Measurements from ENCODE around the gene COL6A1.

COL6A1 gene

DNA sequence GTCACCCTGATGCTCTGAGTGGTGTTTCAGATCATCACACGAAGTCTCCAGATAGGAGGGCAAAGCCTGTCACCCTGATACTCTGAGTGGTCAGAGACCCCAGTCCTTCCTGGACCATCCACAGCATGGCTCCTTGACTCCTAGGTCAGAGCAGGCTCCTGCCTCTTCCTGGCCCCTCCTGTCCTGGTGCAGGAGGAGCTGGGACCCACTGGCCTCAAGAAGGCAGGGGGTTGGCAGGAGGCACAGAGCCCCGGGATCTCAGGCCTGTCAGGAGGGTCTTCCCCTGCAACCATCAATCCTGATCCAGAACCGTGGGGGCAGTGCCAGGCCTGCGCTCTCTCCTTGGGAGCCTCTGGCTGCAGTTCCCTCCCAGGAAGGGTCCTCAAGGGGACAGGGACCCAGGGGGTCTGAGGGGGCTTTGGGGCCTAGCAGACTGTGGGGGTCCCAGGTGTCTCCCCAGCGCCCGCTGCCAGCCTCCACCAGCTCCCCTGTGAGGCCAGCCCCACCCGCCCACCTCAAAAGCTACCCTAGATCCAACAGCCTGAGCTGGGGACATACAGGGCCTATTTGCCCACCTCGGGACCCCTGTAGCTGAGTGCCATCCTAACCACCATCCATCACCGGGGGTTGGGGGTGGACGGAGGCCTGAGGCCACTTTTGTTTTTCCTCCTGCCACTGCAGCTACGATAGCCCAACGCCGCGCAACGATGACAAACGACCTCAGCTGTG lies 27.5 kb downstream of the COL6A1 start:
- no peak for DNase-seq

DNA sequence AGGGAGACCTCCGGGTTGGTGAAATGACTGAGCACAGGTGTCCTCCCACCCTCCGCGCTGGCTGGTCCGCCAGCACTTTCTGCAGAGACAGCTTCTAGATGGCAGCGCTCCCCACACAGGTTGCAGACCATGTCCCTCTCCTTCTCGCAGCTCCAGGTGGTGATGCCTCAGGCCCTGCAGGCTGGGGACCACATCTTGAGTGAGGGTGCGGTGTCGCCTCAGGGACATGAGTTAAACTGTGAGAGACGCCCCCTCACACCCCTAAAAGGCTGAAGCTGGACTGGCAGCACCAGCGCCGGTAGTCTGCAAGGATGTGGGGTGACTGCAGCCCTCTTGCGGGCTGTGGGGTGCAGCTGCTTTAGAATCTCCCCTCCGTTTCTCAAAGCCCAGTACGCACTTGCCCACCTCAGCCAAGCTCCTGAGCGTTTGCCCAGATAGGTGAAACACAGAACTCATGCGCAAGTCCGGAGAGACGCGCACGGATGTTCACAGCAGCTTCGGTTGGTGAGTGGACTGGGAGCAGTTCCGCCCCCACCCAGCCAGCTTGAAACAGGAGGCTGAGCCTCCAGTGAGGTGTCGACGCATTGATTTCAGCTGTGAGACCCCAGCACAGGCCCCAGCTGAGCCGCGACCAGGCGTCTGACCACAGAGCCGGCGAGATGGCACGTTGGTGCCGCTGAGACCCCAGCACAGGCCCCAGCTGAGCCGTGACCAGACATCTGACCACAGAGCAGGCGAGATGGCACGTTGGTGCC lies 28.6 kb downstream of the COL6A1 start:
- DNase-seq: no peak

DNA sequence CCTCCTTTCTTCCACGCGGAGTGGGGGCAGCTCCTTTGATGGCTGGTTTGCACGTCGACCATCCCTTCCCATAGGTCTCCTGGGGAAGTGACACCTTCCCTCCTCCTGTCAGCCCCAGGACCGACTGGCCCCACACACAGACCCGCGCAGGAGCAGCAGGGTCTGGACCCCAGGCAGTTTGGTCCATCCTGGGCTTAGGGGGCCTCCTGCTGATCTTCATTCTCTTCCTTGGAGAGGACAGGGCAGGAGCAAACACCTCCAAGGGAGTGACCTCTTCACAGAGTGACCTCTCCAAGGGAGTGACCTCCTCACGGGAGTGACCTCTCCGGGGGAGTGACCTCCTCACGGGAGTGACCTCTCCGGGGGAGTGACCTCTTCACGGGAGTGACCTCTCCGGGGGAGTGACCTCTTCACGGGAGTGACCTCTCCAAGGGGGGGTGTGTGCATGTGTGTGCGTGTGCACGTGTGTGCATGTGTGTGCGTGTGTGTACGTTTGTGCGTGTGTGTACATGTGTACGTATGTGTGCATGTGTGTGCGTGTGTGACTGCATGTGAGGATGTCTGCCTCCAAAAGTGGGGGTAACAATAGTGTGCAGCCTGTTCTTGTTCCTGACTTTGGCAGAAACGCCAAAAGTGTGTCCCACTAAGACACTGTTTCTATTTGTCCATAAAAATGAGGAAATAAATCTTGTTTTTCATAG lies 29.8 kb downstream of the COL6A1 start:
- no peak for DNase-seq

DNA sequence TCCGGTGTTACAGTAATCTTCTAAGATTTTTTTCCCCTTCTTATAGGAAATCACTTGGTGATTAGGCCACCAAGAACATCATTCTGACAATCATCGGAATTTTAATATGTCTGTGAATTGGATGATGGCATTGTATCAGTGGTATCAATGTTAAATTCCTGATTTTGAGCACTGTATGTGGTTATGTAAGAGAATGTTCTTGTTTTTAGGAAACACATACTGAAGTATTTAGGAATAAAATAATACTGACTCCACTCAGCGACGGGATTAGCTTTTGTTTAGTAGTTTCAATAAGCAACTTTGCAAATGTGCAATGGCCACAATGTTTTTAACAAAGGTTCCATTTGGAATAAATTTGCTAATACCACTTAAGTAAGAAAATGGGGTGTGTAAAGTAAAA lies 30.6 kb downstream of the COL6A1 start:
- no peak for DNase-seq

DNA sequence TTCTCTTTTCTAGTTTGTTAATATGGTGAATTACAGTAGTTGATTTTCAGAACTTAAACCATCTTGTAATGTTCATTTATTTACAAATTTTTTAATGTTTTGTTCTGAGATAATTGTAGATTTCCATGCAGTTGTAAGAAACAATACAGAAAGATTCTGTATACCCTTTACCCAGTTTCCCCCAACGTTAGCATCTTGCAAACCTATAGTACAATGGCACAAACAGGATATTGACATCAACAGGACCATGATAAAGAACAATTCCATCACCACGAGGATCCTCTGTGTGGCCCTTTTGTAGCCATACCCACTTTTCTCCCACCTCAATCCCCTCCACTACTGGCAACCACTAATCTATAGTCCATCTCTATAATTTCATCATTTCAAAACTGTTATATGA lies 33.3 kb downstream of the COL6A1 start:
- DNase-seq: no peak

DNA sequence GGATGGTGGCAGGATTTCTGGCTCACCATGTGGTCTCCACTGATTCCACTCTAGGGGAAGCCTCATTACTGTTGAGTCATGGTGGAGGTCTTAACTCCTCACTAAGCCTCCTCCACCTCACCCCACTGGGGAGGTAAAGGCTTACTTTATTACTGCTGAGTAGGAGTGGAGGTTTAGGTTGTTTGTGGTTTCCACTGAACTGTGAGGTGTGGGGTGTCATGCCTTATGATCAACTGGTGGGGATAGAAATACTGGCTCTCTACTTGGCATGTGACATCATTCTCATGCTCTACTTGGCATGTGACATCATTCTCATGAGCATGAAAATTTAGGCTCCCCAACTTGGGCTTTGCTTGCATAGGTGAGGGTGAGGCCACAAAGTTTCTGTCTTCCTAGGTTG lies 35.6 kb downstream of the COL6A1 start:
- DNase-seq: no peak

DNA sequence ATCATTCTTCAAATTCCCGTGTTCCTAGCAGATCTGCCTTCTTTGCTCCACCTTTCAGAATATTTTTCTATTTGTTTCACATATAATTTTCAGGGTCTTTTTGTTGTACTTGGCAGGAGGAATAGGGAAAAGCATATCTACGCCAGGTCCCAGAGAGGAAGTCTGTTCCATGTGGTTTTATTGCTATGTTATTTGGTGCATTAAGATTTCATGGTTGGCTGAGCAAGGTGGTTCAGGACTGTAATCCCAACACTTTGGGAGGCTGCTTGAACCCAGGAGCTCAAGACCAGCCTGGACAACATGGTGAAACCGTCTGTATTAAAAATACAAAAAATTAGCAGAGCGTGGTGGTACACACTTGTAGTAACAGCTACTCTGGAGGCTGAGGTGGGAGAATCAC lies 36.1 kb downstream of the COL6A1 start:
- no peak for DNase-seq

DNA sequence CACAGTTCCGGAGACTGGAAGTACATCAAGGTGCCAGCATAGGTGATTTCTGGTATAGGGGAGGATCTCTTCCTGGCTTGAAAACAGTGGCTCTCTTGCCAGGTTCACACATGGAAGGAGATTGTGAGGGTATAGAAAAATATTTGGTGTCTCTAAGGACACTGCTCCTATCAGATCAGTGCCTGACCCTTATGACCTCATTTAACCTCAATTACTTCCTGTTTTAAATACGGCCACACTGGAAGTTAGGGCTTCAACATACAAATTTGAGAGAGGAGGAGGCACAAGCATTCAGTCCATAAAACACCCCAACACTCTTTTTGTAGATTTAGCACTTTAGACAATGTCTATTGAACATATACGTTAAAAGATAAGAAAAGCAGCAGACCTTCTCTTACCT lies 37.0 kb downstream of the COL6A1 start:
- no peak for DNase-seq

DNA sequence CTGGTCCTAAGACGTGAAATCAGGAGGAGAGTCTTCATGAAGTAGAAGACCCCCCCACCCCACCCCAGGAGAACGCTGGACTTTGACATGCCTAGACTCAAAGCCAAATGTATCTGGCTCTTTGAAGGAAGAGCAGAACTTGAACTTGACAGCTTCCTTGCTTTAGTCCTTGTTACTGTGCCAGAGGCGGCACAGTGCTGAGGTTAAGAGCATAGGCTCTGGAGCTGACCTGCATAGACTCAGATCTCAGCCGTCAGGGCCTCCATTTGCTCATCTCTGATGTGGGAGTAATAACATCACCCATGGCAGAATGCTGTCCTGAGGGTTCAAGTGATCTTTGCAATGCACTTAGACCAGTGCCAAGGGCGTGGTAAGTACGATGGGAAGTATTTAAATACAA lies 39.0 kb downstream of the COL6A1 start:
- no peak for DNase-seq

DNA sequence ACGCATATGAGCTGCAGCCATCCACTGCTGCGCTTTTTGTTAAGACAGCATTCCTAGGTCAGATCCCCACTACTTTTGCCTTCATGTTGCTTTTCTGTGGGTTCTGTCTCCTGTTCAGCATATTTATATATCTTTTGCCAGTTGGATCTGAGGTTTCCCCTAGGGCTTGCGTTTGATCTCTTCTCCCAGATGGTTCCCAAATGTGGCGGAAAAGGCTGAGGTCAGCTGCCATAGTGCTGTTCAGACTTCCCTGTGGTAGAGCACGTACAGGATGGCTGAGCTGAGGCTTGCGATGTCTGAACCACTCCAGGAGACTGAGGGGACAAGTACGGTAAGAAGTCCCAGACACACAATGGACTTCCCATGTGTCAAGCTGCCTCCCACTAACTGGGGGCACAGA lies 39.8 kb downstream of the COL6A1 start:
- DNase-seq: no peak

DNA sequence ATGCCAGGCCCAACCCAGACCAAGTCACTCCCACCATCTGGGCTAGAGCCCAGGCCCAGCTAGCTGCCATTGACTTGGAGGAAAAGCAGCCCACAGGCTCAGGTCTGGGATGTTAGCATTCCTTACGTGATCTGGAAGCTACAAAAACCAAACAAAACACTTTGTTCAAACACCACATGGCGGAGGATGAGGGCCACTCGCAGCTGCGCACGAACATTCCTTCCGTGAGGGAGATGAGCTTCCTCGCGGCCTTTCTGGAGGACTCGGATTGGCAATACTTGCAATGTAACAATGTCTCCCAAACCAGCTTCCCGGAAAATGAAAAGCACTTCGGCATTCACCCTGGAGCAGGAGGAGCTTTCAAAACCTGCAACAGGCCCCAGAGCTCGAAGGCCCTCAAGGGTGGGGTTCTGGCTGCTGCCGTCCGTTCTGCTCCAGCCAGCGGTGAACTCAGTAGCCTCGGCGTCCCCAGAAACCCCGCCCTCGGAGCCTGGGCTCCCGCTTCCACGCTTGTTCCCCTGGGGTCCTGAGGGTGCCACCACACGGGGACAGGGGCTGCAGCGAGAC lies 40.5 kb downstream of the COL6A1 start:
- no peak for DNase-seq

DNA sequence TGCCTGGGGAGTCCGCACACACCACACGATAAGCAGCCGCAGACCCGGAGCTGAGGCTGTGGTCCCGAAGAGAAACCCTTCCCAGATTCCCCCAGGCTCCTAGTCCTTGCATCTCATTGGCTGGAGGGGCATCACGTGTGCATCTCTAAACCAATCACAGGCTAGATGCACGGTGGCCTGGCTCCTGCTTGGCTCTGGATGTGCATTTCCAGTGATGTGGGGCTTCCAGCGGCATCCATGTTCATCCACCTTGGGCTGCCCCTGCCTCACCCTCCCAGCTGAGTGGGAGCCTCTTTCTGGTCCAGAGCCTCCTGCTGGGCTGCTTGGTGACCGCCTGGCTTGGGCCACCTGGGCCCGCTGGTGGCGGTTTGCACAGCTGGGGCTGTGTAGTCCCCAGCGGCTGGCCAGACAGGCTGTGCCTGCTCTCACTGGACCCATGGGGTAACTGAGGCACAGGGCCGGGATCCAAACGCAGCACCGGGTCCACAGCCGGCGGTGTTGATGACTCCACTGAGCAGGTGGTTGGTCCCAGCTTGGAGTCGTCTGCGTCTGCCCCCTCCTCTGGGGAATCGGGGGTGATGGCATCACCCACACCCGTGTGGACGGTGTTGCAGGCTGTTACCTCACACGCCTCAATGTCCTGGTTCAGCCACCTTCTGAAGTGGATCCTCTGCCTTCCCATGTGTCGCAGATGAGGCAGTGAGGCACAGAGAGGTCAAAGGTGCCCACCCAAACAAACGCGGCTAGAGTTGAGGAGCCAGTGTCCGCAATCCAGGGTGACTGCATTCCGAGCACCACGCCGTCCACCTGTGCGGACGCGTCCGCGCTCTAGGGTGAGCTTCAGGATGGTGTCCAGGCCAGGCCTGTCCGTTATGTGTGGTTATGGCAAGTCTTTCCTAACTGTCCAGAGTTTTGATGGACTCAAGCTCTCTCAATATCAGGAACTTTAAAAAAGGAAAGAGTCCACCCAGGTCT lies 41.3 kb downstream of the COL6A1 start:
- DNase-seq: no peak

DNA sequence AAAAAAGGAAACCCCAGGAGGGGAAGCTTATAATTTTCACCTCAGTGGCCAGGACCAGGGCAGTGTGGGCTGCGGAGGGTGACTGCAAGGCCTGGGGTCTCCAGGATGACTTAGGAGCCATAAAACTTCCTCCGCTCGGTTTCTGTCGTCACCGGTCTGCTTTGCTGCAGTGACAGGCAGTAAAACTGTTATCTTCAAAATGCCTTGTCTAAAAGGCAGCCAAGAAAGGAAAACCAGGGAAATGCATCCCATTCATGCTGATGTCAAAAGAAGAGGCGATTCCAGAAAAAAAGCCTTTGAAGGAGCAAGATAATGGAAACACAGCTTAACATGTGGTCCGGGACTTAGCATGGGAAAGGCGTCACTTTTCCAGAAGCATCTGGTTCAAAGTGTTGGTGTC lies 42.0 kb downstream of the COL6A1 start:
- no peak for DNase-seq

DNA sequence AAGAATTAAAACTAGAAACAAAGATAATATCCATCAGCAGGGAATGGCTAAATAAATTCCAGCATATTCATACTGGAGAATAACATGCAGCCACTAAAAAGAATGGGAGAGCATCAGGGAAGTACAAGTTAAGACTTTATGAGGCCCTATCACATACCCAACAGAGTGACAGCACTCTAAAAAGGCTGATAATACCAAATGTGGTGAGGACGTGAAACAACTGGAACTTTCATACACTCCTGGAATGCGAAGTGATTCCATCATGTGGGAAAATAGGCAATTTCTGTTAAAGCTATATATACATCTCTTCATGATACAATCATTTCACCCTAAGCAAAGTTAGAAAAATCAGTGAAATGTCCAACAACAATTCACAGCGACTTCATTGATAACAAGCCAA lies 42.6 kb downstream of the COL6A1 start:
- no peak for DNase-seq

DNA sequence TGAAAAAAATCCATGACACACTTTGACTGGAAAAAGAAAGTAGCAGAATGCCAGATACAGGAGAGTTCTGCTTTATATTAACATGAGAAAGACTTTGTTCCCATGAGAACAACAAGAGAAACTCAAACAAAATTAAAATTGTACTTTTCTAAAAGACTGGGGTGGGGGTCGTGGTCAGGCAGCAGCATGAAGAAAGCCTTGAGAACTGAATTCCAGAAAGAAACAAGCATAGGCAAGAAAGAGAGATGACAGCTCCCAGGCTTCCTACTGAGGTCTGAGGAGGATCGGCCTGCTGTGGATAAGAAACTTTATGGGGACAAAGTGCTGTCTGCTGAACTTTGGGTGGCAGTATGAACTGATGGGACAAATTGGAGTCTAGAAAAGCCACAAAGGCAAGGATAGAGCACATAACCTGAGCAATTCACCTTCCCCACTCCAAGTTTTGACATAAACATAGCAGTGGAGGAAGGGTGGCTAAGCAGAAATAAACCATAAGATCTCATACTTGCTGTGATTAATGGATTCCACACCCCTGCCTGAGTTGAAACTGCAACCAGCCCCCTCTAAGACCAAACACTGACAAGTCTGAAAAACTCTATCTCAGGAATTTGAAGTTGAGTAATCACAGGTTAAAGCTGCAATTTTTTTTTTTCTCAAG lies 43.7 kb downstream of the COL6A1 start:
- DNase-seq: no peak

DNA sequence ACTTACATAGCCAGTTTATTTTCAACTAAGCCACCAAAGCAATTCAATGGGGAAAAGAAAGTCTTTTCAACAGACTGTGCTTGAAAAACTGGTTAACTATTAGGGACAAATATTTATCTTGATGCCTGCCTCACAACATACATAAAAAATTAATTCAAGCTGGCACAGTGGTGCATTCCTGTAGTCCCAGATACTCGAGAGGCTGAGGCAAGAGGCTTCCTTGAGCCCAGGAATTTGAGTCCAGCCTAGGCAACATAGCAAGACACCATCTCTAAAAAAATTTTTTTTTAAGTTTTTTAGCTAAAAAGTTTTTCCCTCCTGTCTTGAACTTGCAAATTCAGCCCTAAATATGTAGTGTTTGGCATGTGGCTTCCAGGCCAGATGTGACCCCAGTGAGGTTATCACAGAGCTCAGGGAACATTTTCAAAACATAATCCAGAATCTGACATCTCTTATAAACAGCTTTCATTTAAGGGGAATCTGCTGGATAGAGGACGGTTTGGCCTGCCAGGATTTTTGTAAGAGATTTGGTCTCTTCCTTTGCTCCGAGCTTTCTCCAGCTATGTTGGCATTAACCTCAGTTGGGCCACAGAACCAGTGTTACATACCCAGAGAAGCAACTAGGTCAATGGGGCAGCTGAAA lies 46.4 kb downstream of the COL6A1 start:
- DNase-seq: no peak

DNA sequence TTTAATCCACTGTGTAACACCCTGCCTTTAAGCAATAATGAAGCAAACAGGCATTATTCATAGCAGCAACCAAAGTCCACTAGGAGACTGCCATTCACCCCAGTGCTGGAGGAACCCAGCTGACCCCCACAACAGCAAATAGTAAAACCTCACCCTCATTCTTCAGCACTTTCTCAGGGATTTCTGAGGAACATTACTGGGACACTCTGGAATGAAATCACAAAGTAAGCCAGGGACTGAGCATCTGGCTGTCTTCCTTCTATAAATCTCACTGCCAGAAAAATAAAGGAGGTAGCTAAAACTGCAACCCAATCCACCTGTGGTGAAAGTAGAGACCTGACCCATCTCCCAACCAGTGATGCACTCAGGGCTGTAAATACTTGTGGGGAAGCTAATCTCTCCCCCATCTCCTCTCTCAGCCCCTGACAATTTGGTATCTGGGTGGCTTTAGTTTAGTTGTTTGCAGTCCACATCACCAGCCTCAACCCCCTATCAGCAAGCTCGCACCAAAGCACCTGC lies 47.1 kb downstream of the COL6A1 start:
- no peak for DNase-seq

DNA sequence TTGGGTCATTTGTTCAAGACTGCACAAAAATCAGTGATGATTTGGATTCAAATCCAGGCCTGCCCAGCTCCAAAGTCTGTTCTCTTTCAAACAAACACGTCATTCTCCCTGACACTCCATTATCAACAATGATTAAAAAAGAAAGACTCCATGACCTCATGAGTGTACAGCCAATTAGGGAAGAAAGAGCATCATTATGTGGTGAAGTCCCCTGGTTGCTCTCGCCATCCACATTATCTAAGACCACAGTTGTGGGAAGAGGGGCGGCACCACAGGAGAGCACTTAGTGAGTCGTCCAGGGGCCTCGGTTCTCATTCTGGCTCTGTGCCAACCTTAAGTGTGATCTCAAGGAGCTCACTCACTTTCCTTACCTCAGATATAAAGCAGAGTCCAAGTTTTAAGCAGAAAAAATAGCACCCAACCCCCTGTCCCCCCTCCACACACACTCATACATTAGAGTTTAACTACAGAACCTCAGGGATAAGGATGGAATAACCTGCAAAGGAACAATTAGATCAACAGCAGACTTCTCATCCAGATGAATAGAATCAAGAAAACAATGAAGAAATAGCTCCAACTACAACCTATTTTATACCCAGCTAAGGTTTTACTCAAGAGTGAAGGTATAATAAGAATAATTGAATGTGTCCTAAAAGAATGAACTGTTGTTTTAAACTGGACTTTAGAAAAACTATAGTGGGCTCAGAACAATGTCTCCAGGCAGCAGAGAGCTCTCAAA lies 47.8 kb downstream of the COL6A1 start:
- no peak for DNase-seq

DNA sequence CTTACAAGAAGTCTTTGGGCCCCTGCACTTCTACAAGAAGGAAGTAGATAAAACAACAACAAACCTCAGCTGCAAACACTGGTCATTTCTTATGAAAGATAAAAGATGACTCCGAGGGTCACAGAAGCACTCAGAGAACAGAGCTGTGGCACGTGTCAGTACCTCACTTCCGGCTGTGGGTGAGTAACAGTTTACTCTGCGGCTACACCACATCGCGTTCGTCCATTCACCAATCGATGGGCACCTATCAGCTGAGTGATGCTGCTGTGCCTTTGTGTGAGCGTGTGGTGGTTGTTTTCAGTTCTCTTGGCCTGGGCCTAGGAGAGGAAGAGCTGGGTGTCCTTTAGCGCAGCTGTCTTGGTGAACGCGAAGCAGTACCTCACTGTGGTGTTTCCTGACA lies 49.9 kb downstream of the COL6A1 start:
- DNase-seq: no peak

DNA sequence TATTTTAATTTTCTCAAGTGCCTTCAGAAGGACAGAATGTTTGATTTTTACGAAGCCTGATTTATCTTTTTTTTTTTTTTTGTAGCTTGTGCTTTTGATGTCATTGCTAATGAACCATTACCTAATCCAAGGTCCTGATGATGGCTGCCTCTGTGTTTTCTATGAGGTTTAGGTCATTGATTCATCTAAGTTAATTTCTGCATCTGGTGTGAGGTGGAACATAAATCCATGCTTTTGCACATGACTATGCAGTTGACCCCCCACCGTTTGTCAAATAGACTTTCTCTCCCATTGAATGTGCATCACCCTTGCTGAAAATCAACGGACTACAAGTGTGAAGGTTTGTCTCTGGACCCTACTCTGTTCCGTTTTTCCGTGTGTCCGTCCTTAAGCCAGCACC lies 50.5 kb downstream of the COL6A1 start:
- DNase-seq: no peak
